Caco-2 (cell line): ENCODE measurements around the gene SIL1. TPM values are rescaled to one million over a fixed set of nuclear protein-coding genes. Genes with fewer than 3 reads are reported as not detected.
A peak's percentile ranks its signal among the peaks of the same experiment; 100 is the strongest.
"Not testable (repeated sequence)": the region's sequence is repeated elsewhere in the genome, so short reads cannot be mapped to it uniquely, and the experiment has no call there.

ENCODE experiments used
- BruUV-seq: library from RNA; stranded (reverse); fragments of 400-500 nt; replicated peaks from 2 replicates; lab custom pipeline; 2021; lab: Mats Ljungman, UMichigan
- CTCF ChIA-PET: fragments of 300-600 bp; sonication (Branson Sonifier 250); formaldehyde crosslinking; loops from one replicate; lab custom pipeline; 2022; ENCODE audit warnings: antibody characterized with exemption; lab: Charles Lee
- POLR2A ChIA-PET: fragments of 300-600 bp; sonication (Branson Sonifier 250); formaldehyde crosslinking; loops from one replicate; lab custom pipeline; 2022; ENCODE audit warnings: antibody characterized with exemption; lab: Charles Lee
- DNase-seq, 2 experiments: peaks; one replicate each; pipeline versions ENCODE4 v3.0.0 to v3.0.0-alpha.2; 2020 to 2022
- H3K27me3 ChIP-seq: replicated peaks from 2 replicates; pipeline ENCODE4 v1.6.0; 2011; ENCODE audit warnings: low read length; ENCODE audit not compliant: control insufficient read depth, insufficient read depth
- H3K36me3 ChIP-seq: 2 replicates; pipeline ENCODE4 v1.5.1; 2011; ENCODE audit warnings: low read length; ENCODE audit not compliant: control insufficient read depth, insufficient read depth
- H3K4me1 ChIP-seq: fragments of 250-450 bp; sonication (Bioruptor Pico); 2 replicates; pipeline ENCODE4 v1.5.1; 2020; ENCODE audit warnings: mild to moderate bottlenecking
- H3K4me3 ChIP-seq: 2 replicates; pipeline ENCODE4 v1.5.1; 2011; ENCODE audit warnings: low read depth, mild to moderate bottlenecking, control low read depth, low read length
- H3K9me3 ChIP-seq: fragments of 250-450 bp; sonication (Bioruptor Pico); 2 replicates; pipeline ENCODE4 v1.5.1; 2020; ENCODE audit warnings: mild to moderate bottlenecking, moderate library complexity
- H3K27ac Mint-ChIP-seq: one replicate; pipeline ENCODE4 v1.8.0; 2022; ENCODE audit warnings: mixed read lengths; ENCODE audit not compliant: unreplicated experiment
- H3K27me3 Mint-ChIP-seq: one replicate; pipeline ENCODE4 v1.8.0; 2022; ENCODE audit warnings: mixed read lengths; ENCODE audit not compliant: insufficient read depth, unreplicated experiment
- H3K36me3 Mint-ChIP-seq: one replicate; pipeline ENCODE4 v1.8.0; 2022; ENCODE audit warnings: mild to moderate bottlenecking, mixed read lengths; ENCODE audit not compliant: insufficient read depth, unreplicated experiment
- H3K4me1 Mint-ChIP-seq: one replicate; pipeline ENCODE4 v1.8.0; 2022; ENCODE audit warnings: low read depth, mixed read lengths; ENCODE audit not compliant: unreplicated experiment
- H3K4me3 Mint-ChIP-seq: one replicate; pipeline ENCODE4 v1.8.0; 2022; ENCODE audit warnings: mild to moderate bottlenecking, moderate library complexity, mixed read lengths; ENCODE audit not compliant: unreplicated experiment
- H3K9me3 Mint-ChIP-seq: one replicate; pipeline ENCODE4 v1.8.0; 2022; ENCODE audit warnings: mixed read lengths; ENCODE audit not compliant: unreplicated experiment
- intact Hi-C: fragments of 100-400 bp; cut with micrococcal nuclease; formaldehyde crosslinking; loops from one replicate; pipeline ENCODE4 v1.10.0; 2022; ENCODE audit not compliant: unreplicated experiment
- total RNA-seq: library from RNA; stranded (reverse); gene quantifications from 2 replicates; pipeline ENCODE4 v1.2.3, GENCODE V29; 2022
- TF ChIP-seq, protein P1 (sequence below), 2 experiments: fragments of 200-600 bp in 1 of 2; IDR thresholded peaks; 1 replicate in 1 of 2; 2 replicates in 1 of 2; pipeline versions ENCODE4 v1.5.1 to v1.8.0; 2011 to 2022; ENCODE audit warnings: antibody characterized with exemption in 1 of 2, control low read depth in 1 of 2, inconsistent platforms in 1 of 2, low read depth in 1 of 2, low read length in 1 of 2, mild to moderate bottlenecking in 1 of 2, moderate library complexity in 1 of 2; ENCODE audit not compliant: insufficient read depth in 1 of 2, severe bottlenecking in 1 of 2, unreplicated experiment in 1 of 2

Gene SIL1
- total RNA-seq, 1 experiment from 2014 or later: 29.7 TPM

- TF ChIP-seq, protein P1, sequence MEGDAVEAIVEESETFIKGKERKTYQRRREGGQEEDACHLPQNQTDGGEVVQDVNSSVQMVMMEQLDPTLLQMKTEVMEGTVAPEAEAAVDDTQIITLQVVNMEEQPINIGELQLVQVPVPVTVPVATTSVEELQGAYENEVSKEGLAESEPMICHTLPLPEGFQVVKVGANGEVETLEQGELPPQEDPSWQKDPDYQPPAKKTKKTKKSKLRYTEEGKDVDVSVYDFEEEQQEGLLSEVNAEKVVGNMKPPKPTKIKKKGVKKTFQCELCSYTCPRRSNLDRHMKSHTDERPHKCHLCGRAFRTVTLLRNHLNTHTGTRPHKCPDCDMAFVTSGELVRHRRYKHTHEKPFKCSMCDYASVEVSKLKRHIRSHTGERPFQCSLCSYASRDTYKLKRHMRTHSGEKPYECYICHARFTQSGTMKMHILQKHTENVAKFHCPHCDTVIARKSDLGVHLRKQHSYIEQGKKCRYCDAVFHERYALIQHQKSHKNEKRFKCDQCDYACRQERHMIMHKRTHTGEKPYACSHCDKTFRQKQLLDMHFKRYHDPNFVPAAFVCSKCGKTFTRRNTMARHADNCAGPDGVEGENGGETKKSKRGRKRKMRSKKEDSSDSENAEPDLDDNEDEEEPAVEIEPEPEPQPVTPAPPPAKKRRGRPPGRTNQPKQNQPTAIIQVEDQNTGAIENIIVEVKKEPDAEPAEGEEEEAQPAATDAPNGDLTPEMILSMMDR (IDR thresholded peaks at IDR 0.05; ENCODE audit: insufficient read depth in 1 of 2, low read depth in 1 of 2, low read length in 1 of 2, severe bottlenecking in 1 of 2, unreplicated experiment in 1 of 2): no peak
- Histone ChIP-seq H3K36me3 (no peaks in the 10 kb centered on the region), H3K27me3 (no peaks in the 10 kb centered on the region), H3K4me1 (no peaks in the 10 kb centered on the region), H3K4me3 (no peak overlapping the region), H3K9me3 (no peaks in the 10 kb centered on the region)
- peaks cover 4% of the 10 kb centered on the region for H3K4me1 Mint-ChIP-seq
- H3K27me3 Mint-ChIP-seq: no peaks in the 10 kb centered on the region
- DNase-seq: no peak
- CTCF ChIA-PET: no interaction called here
- BruUV-seq: no TSS peak
- POLR2A ChIA-PET: no interaction called here
- no peaks in the 10 kb centered on the region for H3K36me3 Mint-ChIP-seq
- H3K27ac Mint-ChIP-seq: no peak overlapping the region
- no peak overlapping the region for H3K4me3 Mint-ChIP-seq
- peaks cover 6% of the 10 kb centered on the region for H3K9me3 Mint-ChIP-seq
- intact Hi-C loops: no loop called here
These were observed 182.0 kb downstream of the SIL1 start for GRCh38 chr5:139016186-139016585.

DNA sequence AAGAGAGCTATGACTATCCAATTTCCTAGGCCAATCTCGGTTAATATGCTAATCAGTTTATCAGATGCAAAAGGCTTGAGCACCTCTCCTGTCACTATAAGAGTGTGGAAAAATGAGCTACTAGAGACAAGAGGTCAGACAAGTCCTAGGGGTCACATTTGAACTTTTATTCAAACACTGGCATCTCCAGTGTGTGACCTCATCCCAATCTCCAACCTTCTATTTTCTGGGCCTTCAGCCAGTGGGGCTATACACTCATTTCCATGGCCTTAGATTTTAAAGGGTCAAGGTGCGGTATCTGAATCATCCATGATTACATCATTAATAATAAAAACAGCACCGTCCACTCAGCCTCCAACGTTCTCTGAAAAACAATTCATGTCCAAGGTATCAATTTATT is 183.4 kb downstream of the SIL1 start:
- BruUV-seq: no TSS peak
- Mint-ChIP-seq H3K36me3 (no peaks in the 10 kb centered on the region), H3K27me3 (no peaks in the 10 kb centered on the region), H3K4me3 (no peak overlapping the region), H3K4me1 (peaks cover 4% of the 10 kb centered on the region), H3K27ac (no peak overlapping the region), H3K9me3 (peaks cover 6% of the 10 kb centered on the region)
- intact Hi-C loops: no loop called here
- no peak overlapping the region for H3K4me3 ChIP-seq
- H3K36me3 ChIP-seq: no peaks in the 10 kb centered on the region
- POLR2A ChIA-PET: no interaction called here
- TF ChIP-seq, protein P1 (IDR thresholded peaks at IDR 0.05; ENCODE audit: insufficient read depth in 1 of 2, low read depth in 1 of 2, low read length in 1 of 2, severe bottlenecking in 1 of 2, unreplicated experiment in 1 of 2): no peak
- CTCF ChIA-PET: no interaction called here
- no peaks in the 10 kb centered on the region for H3K4me1 ChIP-seq
- no peak for DNase-seq
- H3K27me3 ChIP-seq: no peaks in the 10 kb centered on the region
- no peaks in the 10 kb centered on the region for H3K9me3 ChIP-seq

DNA sequence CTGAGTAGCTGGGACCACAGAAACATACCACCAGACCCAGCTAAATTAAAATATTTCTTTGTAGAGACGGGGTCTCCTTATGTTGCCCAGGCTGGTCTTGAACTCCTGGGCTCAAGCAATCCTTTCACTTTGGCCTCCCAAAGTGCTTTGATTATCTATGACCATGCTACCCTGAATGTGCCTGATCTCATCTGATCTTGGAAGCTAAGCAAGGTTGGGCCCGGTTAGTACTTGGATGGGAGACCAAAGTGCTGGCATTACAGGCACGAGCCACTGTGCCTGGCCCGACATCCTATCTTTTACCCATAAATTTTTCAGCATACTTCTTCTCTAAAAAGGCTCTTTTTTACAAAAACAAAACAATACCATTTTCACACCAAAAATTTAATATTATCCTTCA is 186.0 kb downstream of the SIL1 start:
- intact Hi-C loops: no loop called here
- Histone ChIP-seq H3K9me3 (no peaks in the 10 kb centered on the region), H3K27me3 (no peaks in the 10 kb centered on the region), H3K36me3 (no peaks in the 10 kb centered on the region), H3K4me3 (no peak overlapping the region), H3K4me1 (no peaks in the 10 kb centered on the region)
- TF ChIP-seq, protein P1 (IDR thresholded peaks at IDR 0.05; ENCODE audit: insufficient read depth in 1 of 2, low read depth in 1 of 2, low read length in 1 of 2, severe bottlenecking in 1 of 2, unreplicated experiment in 1 of 2): no peak
- peak overlapping the region; percentile 81 for H3K4me3 Mint-ChIP-seq
- peak in 1 of 2 experiments; percentile 7 for DNase-seq
- H3K36me3 Mint-ChIP-seq: no peaks in the 10 kb centered on the region
- ChIA-PET CTCF (interaction anchor here (1.1 kb wide), 1 partner anchor 27 kb away, joined by 3 read pairs; no protein-coding TSS in a partner anchor), POLR2A (no interaction called here)
- no peaks in the 10 kb centered on the region for H3K27me3 Mint-ChIP-seq
- H3K27ac Mint-ChIP-seq: peak overlapping the region; percentile 88
- H3K9me3 Mint-ChIP-seq: peaks cover 6% of the 10 kb centered on the region
- no TSS peak for BruUV-seq
- peaks cover 4% of the 10 kb centered on the region for H3K4me1 Mint-ChIP-seq

GRCh38 chr5:139011156-139011555 is 187.0 kb downstream of the SIL1 start:
- H3K36me3 Mint-ChIP-seq, H3K27me3 Mint-ChIP-seq, H3K4me1 Mint-ChIP-seq, H3K9me3 Mint-ChIP-seq, H3K27me3 ChIP-seq, intact Hi-C loops, H3K9me3 ChIP-seq, H3K4me1 ChIP-seq, POLR2A ChIA-PET, H3K36me3 ChIP-seq: not testable (repeated sequence)
- CTCF ChIA-PET: interaction anchor here (1.1 kb wide), 1 partner anchor 28 kb away, joined by 3 read pairs; no protein-coding TSS in a partner anchor
- peak overlapping the region; percentile 36 for H3K4me3 ChIP-seq
- peak overlapping the region; percentile 88 for H3K27ac Mint-ChIP-seq
- H3K4me3 Mint-ChIP-seq: peak overlapping the region; percentile 81
- DNase-seq: peak; percentile 48 to 55
- BruUV-seq: TSS peak; percentile 91
